ENCODE measurements around the gene HSF2.

GRCh38 chr6:122459240-122459639 lies 59.8 kb downstream of the HSF2 start:
- no peak for TF ChIP-seq CTCF (IDR thresholded peaks at IDR 0.05)
- TF ChIP-seq POLR2A (IDR thresholded peaks at IDR 0.05) = no peak
